GM20431 (cell line): Measurements from ENCODE around the gene B3GALNT1.
"Not testable (repeated sequence)": the region's sequence is repeated elsewhere in the genome, so short reads cannot be mapped to it uniquely, and the experiment has no call there.

ENCODE experiments used
- in situ Hi-C: fragments of 300-500 bp; cut with MseI, MboI; formaldehyde crosslinking; loops from one replicate; pipeline ENCODE4 v1.15.0; 2020; ENCODE audit warnings: low sequenced_read_pairs; ENCODE audit not compliant: unreplicated experiment

B3GALNT1 gene

DNA sequence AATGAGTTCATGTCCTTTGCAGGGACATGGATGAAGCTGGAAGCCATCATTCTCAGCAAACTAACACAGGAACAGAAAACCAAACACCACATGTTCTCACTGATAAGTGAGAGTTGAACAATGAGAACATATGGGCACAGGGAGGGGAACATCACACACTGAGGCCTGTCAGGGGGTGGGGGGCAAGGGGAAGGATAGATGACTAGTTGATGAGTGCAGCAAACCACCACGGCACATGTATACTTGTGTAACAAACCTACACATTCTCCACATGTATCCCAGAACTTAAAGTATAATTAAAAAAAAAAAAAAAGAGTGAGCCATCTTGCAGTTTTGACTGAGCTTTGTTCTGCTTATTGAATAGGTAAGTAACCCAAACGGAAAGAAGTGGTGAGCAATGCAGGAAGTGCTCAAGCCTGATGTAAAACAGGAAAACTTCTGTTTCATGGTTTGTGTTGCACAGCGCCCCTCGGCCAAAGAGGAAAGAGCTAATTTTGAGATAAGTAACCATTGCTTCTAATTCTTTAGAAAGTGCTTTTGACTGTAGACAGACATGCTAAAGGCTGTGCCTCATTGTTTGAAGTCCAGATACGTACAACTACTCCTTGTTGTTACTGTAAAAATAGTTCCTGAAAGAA is 70.1 kb downstream of the B3GALNT1 start:
- in situ Hi-C loops = not testable (repeated sequence)
